Mucosa of stomach (tissue), 1 donor: ENCODE measurements around the gene CCDC88B.
A peak's percentile ranks its signal among the peaks of the same experiment; 100 is the strongest.

Experiments
- H3K27me3 ChIP-seq: one replicate; pipeline ENCODE4 v1.7.0; 2013; ENCODE audit warnings: mild to moderate bottlenecking, low read length; ENCODE audit not compliant: control insufficient read depth, insufficient read depth
- H3K36me3 ChIP-seq: one replicate; pipeline ENCODE4 v1.7.0; 2013; ENCODE audit warnings: low read length; ENCODE audit not compliant: control insufficient read depth, insufficient read depth
- H3K4me1 ChIP-seq: one replicate; pipeline ENCODE4 v1.7.0; 2013; ENCODE audit warnings: mild to moderate bottlenecking, low read length; ENCODE audit not compliant: control insufficient read depth, insufficient read depth
- H3K4me3 ChIP-seq: one replicate; pipeline ENCODE4 v1.7.0; 2013; ENCODE audit warnings: low read length
- H3K9ac ChIP-seq: one replicate; pipeline ENCODE4 v1.7.0; 2013; ENCODE audit warnings: mild to moderate bottlenecking, low read length, moderate library complexity
- H3K9me3 ChIP-seq: one replicate; pipeline ENCODE4 v1.7.0; 2013; ENCODE audit warnings: mild to moderate bottlenecking, low read length, moderate library complexity; ENCODE audit not compliant: control insufficient read depth
- donor health status: Pancreatic carcinoma.

The CCDC88B gene

DNA sequence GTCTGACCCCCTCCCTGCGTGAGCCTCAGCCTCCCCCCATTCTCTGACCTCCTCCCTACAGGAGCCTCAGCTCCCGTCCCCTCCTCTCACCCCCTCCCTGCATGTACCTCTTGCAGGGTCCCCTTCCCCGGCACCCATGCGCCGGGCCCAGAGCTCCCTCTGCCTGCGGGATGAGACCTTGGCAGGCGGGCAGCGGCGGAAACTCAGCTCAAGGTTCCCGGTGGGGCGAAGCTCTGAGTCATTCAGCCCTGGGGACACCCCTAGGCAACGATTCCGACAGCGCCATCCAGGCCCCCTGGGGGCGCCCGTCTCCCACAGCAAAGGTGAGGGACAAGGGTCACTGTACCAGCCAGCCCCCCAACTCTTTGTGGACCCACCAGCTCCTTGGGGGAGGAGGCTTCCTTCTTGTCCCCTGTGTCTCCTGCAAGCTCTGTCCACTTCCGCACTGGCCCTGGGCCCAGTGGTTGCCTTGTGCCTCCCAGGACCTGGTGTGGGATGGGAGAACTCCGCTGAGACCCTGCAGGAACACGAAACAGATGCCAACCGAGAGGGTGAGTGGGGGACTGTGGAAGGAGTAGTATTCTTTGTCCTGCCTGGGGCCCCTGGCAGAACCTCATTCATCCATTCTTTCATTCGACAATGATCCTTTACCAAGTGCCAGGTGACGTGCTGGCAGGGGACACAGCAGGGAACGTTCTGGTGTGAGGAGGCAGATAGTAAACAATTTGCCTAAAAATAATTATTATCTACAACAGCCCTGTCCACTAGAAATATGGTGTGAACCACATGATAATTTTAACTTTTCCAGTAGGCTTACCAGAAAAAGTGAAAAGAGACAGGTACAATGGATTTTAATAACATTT, 15.3 kb downstream of the CCDC88B start:
- Histone ChIP-seq H3K27me3 (no peaks in the 10 kb centered on the region), H3K4me1 (peaks cover 50% of the 10 kb centered on the region), H3K9me3 (no peaks in the 10 kb centered on the region), H3K4me3 (peak overlapping the region; percentile 53), H3K9ac (peak overlapping the region; percentile 66), H3K36me3 (no peaks in the 10 kb centered on the region)

GRCh38 chr11:64356498-64357411, 16.8 kb downstream of the CCDC88B start:
- H3K4me3 ChIP-seq = no peak overlapping the region
- H3K9ac ChIP-seq = peak overlapping the region; percentile 39
- no peaks in the 10 kb centered on the region for H3K27me3 ChIP-seq
- no peaks in the 10 kb centered on the region for H3K9me3 ChIP-seq
- peaks cover 6% of the 10 kb centered on the region for H3K36me3 ChIP-seq
- H3K4me1 ChIP-seq = peaks cover 59% of the 10 kb centered on the region

DNA sequence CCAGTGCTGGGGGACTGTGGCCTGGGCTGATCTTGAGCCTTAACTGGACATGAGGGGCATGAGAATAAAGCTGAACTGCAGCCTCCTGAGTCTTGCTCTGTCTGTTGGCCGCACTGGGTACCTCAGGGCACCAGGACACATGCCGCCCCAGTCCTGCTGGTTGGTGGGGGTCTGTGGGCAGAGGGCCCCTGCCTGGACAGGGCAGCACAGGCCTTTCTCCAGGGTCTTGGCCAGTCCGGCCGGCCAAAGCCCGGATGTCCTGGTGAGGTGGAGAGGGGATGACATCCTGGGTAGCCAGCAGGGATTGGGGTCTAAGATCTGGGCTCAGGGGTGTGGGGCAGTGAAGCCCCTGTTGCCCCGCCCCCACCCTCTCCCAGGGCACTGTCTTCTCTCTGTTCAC, 17.4 kb downstream of the CCDC88B start:
- H3K9ac ChIP-seq = peak overlapping the region; percentile 39
- H3K36me3 ChIP-seq = peaks cover 13% of the 10 kb centered on the region
- peaks cover 59% of the 10 kb centered on the region for H3K4me1 ChIP-seq
- H3K4me3 ChIP-seq = no peak overlapping the region
- no peaks in the 10 kb centered on the region for H3K27me3 ChIP-seq
- no peaks in the 10 kb centered on the region for H3K9me3 ChIP-seq

- Histone ChIP-seq H3K4me3 (peak overlapping the region; percentile 51), H3K9ac (peak overlapping the region; percentile 83), H3K36me3 (peaks cover 13% of the 10 kb centered on the region), H3K9me3 (no peaks in the 10 kb centered on the region), H3K27me3 (no peaks in the 10 kb centered on the region), H3K4me1 (peaks cover 59% of the 10 kb centered on the region)
These were observed 18.0 kb downstream of the CCDC88B start for GRCh38 chr11:64357904-64358535.

DNA sequence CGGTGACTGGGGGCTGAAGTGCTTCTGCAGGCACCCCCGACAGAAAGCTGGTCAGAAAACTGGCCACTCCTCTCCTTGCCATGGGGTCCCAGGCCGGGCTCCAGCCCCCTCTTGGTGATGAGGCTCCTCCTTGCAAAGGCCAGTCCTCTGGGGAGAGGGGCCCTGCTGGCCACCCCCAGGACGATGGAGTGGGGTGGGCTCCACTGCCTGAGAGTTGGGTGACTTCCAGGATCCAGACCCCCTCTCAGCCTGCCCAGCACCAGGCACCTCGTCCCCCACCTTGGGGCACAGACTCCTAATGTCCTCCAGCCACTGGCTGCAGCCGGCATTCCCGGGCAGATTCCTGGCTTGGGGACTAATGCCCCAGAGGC, 18.5 kb downstream of the CCDC88B start:
- H3K9me3 ChIP-seq = no peaks in the 10 kb centered on the region

GRCh38 chr11:64358907-64359711, 19.1 kb downstream of the CCDC88B start, which contains the start of gene RPS6KA4:
TSS of gene RPS6KA4 (plus strand) at chr11:64359162. CDS start at chr11:64359236, 74 bp downstream.
- Histone ChIP-seq H3K27me3 (no peaks in the 10 kb centered on the region), H3K36me3 (peaks cover 13% of the 10 kb centered on the region), H3K4me1 (peaks cover 59% of the 10 kb centered on the region), H3K4me3 (peak within 1 kb of the TSS; percentile 89), H3K9me3 (no peaks in the 10 kb centered on the region), H3K9ac (peak within 1 kb of the TSS; percentile 83)

More for the DNA sequence above, 18.5 kb downstream of the CCDC88B start:
- peak overlapping the region; percentile 51 for H3K4me3 ChIP-seq
- peaks cover 59% of the 10 kb centered on the region for H3K4me1 ChIP-seq
- H3K9ac ChIP-seq = peak overlapping the region; percentile 83
- H3K27me3 ChIP-seq = no peaks in the 10 kb centered on the region
- H3K36me3 ChIP-seq = peaks cover 13% of the 10 kb centered on the region

- Histone ChIP-seq H3K27me3 (no peaks in the 10 kb centered on the region), H3K9ac (peak overlapping the region; percentile 83), H3K4me3 (peak overlapping the region; percentile 89), H3K4me1 (peaks cover 55% of the 10 kb centered on the region), H3K9me3 (no peaks in the 10 kb centered on the region), H3K36me3 (peaks cover 14% of the 10 kb centered on the region)
These were observed 19.9 kb downstream of the CCDC88B start for GRCh38 chr11:64359712-64360445.

- H3K36me3 ChIP-seq = peaks cover 19% of the 10 kb centered on the region
- H3K9ac ChIP-seq = no peak overlapping the region
- H3K27me3 ChIP-seq = no peaks in the 10 kb centered on the region
- peaks cover 49% of the 10 kb centered on the region for H3K4me1 ChIP-seq
- H3K9me3 ChIP-seq = no peaks in the 10 kb centered on the region
- H3K4me3 ChIP-seq = no peak overlapping the region
These were observed 20.5 kb downstream of the CCDC88B start for GRCh38 chr11:64360448-64360921.

DNA sequence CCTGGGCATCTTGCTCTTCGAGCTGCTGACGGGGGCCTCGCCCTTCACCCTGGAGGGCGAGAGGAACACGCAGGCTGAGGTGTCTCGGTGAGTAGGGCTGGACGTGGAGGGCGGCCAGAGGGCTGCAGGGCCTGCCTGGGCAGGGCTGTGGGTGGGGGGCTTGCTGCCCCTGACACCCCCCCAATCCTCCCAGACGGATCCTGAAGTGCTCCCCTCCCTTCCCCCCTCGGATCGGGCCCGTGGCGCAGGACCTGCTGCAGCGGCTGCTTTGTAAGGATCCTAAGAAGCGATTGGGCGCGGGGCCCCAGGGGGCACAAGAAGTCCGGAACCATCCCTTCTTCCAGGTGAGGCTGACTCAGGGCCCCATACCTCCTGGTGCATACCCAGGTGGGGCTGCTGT, 21.7 kb downstream of the CCDC88B start:
- Histone ChIP-seq H3K9ac (no peak overlapping the region), H3K4me1 (peaks cover 41% of the 10 kb centered on the region), H3K9me3 (no peaks in the 10 kb centered on the region), H3K4me3 (no peak overlapping the region), H3K36me3 (peaks cover 19% of the 10 kb centered on the region), H3K27me3 (no peaks in the 10 kb centered on the region)

DNA sequence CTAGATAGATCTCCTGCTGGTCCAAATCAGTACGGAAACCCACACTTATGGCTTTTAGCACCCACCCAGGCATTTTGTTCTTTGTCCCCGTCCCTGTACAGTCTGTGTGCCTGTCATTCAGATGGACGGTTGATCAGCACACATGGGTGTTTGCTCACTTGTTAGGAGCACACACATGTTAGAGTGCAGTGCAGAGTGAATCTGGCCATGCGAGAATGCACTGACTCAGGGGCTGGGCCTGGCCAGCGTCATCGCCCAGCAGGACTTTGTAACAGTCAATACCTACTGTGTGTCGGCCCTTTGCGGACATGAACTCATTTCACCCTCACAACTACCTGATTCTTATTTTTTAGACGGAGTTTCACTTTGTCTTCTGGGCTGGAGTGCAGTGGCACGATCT, 22.3 kb downstream of the CCDC88B start:
- Histone ChIP-seq H3K9me3 (no peaks in the 10 kb centered on the region), H3K9ac (no peak overlapping the region), H3K4me1 (peaks cover 34% of the 10 kb centered on the region), H3K36me3 (peaks cover 19% of the 10 kb centered on the region), H3K4me3 (no peak overlapping the region), H3K27me3 (no peaks in the 10 kb centered on the region)
